Measurements from ENCODE around the gene RGS5.

Gene RGS5

GRCh38 chr1:163141556-163141955, 61.2 kb downstream of the RGS5 start:
- DNase-seq = no peak

DNA sequence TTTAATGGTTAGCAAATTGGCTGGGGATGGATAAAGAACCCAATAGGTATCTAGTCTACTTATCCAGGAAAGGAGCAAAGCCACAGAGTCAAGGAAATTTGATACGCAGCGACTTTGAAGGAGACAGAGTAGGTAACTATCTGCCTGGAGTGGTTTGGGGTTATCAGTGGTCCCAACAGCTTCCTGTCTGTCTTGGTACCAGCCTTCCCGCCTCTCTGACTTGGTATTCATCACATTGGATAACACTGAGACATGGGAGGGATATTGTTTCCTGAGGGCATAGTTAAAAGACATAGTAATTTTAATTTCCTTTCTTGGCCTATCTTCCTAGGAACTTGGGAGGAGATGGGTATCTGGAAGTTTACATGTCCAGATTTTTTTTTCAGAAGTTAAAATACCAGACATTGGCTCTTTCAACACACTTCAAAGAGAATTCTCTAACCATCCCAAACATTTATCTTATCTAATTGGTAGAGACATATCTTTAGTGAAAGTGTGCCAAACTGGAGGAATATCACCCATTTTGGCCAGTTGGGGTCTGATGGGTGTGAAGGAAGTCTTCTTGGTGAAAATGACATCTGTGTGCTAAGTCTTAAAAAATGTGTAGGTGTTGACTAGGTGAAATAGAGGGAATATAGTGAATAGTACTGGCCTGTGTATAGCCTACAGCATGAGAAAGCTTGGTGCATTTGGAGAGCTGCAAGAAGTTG, 65.0 kb downstream of the RGS5 start:
- no peak for DNase-seq

- no peak for DNase-seq
Measured at GRCh38 chr1:163131981-163132380, 70.7 kb downstream of the RGS5 start.

- no peak for DNase-seq
Measured at GRCh38 chr1:163130225-163130856, 72.4 kb downstream of the RGS5 start.

GRCh38 chr1:163128282-163128681, 74.4 kb downstream of the RGS5 start:
- no peak for DNase-seq

DNA sequence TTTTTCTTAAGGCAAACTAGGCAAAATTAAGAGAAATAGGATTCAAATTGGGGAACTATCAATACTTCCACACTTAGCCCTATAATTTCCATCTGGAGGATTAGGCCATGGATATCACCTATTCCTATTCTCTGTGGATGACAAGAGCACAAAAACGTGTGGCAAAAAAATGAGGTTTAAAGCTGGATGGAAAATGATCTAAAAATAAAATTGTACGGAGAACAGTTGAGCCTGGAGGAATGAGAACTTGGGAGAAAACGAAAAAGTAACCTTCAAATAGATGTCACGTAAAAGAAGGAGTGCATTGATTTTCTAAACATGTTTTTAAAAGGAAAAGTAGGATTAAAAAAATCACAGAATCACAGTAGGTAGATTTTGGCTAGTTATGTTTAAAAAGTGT, 77.9 kb downstream of the RGS5 start:
- DNase-seq = no peak

DNA sequence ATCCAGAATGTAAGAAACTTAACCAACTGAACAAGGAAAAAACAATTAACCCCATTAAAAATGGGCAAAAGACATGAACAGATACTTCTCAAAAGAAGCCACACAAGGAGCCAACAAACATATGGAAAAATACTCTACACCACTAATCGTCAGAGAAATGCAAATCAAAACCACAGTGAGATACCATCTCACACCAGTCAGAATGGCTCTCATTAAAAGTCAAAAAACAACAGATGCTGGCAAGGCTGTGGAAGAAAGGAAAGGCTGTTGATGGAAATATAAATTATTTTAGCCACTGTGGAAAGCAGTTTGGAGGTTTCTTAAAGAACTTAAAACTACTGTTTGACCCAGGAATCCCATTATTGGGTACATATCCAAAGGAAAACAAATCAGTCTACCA, 82.3 kb downstream of the RGS5 start:
- DNase-seq = no peak

DNA sequence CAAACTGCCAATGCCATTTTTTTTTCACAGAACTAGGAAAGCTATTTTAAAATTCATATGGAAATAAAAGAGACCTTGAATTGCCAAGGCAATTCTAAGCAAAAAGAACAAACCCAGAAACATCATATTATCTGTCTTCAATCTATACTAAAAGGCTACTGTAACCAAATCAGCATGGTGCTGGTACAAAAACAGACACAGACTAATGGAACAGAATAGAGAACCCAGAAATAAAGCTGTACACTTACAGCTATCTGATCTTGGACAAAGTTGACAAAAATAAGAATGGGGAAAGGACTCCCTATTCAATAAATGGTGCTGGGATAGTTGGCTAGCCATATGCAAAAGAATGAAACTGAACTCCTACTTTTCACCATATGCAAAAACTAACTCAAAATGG, 83.0 kb downstream of the RGS5 start:
- DNase-seq = no peak

- DNase-seq = no peak
Measured at GRCh38 chr1:163115887-163116286, 86.8 kb downstream of the RGS5 start.

DNA sequence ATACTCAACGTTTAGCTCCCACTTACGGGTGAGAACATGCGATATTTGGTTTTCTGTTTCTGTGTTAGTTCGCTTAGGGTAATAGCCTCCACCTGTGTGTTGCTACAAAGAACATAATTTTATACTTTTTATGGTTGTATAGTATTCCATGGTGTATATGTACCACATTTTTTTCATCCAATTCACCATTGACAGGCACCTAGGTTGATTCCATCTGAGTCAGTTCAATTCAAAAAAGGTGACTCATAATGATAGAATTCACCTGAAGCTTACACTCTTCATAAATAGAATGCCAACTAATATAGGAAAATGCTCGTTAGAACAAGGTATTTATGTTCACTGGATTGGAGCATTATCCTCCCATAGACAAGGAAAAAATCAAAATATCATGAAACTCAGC, 95.1 kb downstream of the RGS5 start:
- no peak for DNase-seq

GRCh38 chr1:163106364-163106987, 96.2 kb downstream of the RGS5 start:
- no peak for DNase-seq

DNA sequence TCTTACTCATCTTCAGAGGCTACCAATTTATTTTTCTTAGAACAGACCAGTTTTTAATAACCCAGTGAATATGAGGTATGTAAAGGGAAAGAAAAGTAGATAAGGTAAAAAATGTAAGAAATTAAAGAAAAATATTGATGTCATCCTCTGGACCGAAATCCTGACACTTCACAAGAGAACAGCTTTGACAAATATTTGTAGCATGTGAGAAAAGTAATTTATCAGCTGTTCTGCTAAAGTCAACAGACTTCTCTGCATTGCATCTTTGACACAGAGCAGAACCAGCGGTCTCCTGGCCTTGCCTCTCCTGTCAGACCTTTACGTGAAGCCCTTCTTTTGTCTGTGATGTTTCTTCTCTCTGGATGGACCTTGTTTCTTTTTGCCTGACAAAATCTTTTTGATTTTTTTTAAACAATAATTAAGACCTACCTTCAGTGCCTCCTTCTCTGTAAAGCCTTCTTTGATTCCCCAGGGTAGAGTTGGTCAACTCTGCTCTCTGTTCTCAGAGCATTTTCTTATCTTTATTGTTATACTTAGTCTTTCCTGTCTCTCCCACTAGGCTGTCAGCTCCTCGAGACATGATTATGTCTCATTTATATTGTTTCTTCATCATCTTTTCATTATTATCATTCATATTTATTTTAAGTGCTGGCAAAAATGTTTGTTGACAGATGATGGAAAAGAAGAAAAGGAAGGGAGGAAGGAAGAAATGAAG, 98.2 kb downstream of the RGS5 start:
- no peak for DNase-seq

- no peak for DNase-seq
Measured at GRCh38 chr1:163102590-163102989, 100.1 kb downstream of the RGS5 start.

- DNase-seq = no peak
Measured at GRCh38 chr1:163095213-163095612, 107.5 kb downstream of the RGS5 start.

GRCh38 chr1:163094589-163094988, 108.1 kb downstream of the RGS5 start:
- DNase-seq = no peak

- DNase-seq = no peak
Measured at GRCh38 chr1:163094182-163094581, 108.5 kb downstream of the RGS5 start.

DNA sequence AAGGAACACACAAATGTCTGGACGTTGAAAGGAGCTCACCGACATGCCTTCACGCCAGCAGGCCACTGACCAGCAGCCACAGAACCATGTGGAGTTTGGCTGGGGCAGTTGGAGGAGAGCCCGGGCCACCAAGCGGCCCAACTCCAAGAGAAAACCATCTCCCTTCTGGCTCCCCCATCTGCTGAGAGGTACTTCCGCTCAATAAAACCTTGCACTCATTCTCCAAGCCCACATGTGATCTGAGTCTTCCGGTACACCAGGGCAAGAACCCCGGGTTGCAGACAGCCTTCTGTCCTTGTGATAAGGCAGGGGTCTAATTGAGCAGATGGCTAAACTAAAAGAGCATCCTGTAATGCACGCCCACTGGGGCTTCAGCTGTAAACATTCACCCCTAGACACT, 109.1 kb downstream of the RGS5 start:
- DNase-seq = no peak

- DNase-seq = no peak
Measured at GRCh38 chr1:163093169-163093568, 109.5 kb downstream of the RGS5 start.

Data from DMS153 (cell line).